HCEC 1CT (cell line): ENCODE measurements around the gene EIF2D.
A peak's percentile ranks its signal among the peaks of the same experiment; 100 is the strongest.
"Not testable (repeated sequence)": the region's sequence is repeated elsewhere in the genome, so short reads cannot be mapped to it uniquely, and the experiment has no call there.

Experiments used
- DNase-seq: peaks from one replicate; pipeline ENCODE4 v3.0.0-alpha.2; 2017

The EIF2D gene

DNA sequence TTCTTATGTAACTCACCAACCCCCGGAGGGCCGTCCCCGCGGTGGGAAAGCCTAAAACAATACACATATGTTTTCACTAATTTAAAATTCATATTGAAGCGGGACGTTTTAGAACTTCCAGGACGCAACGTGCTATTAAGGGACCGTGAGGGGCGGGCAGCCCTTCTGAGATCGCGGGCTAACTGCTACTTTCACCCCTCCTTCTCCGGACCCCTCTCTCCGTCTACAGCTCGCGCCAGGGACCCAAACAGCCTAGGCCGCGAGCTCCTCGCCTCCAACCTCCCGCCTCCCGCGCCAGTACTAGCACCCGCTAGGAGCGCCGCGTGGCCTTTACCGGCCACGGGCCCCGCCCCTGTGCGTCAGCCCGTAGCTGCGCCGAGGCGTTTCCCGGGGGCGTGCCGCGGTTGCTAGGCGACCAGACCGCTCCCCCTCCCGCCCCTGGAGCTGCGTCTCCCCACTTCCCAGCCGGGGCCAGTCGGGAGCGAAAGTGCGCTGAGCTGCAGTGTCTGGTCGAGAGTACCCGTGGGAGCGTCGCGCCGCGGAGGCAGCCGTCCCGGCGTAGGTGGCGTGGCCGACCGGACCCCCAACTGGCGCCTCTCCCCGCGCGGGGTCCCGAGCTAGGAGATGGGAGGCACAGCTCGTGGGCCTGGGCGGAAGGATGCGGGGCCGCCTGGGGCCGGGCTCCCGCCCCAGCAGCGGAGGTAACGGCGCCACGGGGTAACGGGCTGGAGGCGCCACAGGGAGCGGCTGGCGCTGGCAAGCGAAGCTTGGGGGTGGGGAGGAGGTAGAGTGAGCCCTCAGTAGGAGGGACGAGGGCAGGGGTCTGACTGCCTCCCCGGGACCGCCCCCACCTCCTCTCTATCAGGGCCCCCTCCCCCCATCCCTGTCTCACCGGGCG lies 23.1 kb upstream of the EIF2D start, which contains the start of gene DYRK3:
TSS of gene DYRK3 (plus strand) at position 457 of the 898 bp plus-strand sequence. CDS start at position 625, 168 bp downstream.
- DNase-seq, result peak; percentile 97

DNA sequence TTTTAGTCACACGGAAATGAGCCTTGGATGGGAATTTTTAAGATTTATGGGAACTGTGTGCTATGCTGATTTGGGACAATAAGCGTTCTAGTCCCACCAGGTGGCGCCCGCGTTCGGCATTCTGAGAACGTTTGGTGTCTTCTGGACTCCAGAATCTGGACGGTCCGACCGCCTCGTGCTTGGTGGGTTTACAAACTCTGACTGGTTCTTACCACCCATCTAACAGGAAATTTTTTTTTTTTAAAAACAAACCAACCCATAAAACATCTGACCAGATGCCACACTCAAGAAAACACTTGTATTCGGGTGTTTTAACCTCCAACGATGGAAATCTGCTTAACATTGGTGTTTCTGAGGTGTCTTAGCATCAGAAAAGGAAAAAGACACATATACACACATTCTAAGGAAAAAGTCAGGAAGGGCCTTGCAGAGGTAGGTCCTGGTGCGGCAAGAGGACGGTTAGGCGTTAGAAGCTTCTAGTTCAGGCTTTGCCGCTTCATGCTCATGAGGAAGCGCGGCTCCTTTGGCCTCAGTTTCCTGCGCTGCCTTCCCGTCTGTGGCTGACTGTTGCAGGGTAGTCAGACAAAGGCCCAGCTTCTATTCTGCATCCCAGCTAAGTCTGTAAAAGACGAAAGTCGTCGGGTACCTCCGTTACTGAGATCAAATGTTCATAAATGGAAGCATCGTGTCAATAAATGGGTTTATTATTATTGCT lies 22.3 kb upstream of the EIF2D start:
- DNase-seq, result peak; percentile 86

- peak; percentile 96 for DNase-seq
These were observed 21.4 kb upstream of the EIF2D start for GRCh38 chr1:206633708-206634121.

DNA sequence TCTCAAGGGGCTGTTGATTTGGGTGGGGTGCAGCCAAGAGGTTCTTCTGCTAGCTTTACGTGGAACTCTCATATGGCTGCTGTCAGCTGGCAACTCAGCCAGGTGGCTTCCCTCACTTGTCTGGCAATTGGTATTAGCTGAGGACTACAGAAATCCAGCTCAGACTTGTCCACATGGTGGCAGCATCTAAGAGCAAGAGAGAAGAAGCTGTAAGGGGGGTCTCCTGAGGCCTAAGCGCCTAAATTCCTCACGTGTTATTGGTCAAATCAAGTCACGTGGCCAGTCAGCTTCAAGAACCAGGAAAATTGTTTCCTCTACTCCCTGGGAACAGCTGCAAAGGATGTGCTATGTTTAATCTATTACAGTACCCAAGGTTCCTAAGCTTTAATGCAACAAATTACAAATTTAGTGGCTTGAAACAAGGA lies 18.8 kb upstream of the EIF2D start:
- DNase-seq, result peak; percentile 98

- DNase-seq, result no peak
These were observed 16.7 kb upstream of the EIF2D start for GRCh38 chr1:206628916-206629315.

- DNase-seq, result not testable (repeated sequence)
These were observed 14.1 kb upstream of the EIF2D start for GRCh38 chr1:206626396-206626795.

- DNase-seq, result no peak
These were observed 2.9 kb downstream of the EIF2D start for GRCh38 chr1:206609229-206609991.

GRCh38 chr1:206608108-206608698 lies 4.1 kb downstream of the EIF2D start:
- peak; percentile 31 for DNase-seq

DNA sequence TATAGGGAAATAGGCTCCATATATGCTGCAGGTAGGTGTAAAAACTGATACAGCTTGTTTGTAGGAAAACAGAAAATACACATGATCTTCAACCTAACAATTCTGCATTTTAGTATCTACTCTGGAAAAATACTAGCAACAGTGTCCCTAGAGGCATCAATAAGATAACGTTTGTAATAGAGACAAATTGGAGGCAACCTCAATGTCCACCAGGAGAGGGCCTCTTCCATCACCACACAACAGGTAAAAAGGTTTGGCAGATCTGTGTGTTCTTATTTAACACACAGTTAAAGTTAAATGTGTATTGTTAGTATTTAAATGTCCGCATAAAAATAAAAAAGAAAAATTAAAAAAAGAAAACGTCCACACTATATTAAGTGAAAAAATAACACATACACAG lies 5.4 kb downstream of the EIF2D start:
- peak; percentile 65 for DNase-seq

DNA sequence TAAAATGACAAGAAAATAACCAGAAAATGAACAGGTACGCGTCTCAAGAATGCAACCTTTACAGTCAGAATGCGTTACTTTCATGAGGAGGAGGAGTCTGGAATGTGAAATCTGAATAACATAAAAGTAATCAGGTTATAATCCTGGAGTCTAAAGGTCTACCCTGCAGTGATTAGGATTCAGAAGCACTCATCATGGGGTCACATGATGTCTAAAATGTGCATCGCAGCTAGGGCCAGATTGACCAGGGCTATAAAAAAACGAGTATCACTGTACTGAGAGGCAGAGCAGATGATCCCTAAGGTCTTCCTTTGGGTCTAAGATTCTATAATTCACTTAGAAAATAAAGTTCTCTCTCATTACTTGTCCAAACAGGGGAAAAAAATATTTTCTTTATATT lies 7.4 kb downstream of the EIF2D start:
- DNase-seq, result no peak

DNA sequence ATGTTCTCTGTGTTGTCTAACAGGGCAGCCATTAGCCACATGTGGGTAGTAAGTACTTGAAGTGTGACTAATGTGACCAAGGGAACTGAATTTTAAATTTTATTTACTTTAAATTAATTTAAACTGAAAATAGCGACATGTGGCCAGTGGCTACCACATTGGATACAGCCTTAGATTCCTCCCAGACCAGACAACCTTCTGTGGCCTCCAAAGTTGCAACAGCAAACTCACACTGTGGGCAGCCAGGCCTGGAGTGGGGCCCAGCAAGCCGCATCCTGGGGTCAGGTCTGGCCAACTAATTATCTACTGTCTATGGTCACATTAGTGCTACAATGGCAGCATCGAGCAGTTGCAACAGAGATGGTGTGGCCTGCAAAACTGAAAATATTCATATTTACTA lies 11.7 kb downstream of the EIF2D start:
- DNase-seq, result no peak

GRCh38 chr1:206596319-206596666 lies 16.0 kb downstream of the EIF2D start:
- DNase-seq, result no peak

DNA sequence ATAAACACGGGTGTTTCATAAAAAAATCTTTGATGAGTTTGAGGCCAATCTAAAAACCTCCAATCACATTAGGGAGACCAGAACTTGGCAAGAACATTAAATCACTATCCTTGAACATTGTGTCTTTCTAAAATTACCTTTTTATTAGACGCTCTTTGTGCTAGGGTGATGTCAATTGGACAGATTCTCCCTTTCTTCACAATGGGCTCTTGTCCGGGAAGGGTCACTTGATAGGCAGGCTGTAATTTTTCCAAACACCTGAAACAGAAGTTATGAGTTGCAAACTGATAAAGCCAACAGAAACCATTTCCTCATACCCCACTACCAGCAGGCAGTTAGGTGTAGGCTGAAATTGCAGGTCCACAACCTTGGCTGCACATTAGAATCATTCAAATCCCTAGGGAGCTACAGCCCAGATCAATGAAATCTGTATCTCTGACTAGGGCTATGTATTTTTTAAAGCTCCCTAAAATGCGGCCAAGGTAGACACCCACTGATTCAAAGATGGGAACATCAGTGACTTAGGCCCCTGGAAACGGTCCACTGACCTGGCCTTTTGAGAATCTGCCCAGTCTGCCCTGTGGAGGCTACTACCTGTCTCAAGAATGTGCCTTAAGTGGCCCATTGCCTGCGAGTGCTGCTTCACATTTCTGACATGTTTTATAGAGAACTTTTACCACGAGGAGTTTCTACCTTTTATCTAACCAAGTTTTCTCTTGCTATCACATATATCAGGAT lies 16.5 kb downstream of the EIF2D start:
- no peak for DNase-seq

DNA sequence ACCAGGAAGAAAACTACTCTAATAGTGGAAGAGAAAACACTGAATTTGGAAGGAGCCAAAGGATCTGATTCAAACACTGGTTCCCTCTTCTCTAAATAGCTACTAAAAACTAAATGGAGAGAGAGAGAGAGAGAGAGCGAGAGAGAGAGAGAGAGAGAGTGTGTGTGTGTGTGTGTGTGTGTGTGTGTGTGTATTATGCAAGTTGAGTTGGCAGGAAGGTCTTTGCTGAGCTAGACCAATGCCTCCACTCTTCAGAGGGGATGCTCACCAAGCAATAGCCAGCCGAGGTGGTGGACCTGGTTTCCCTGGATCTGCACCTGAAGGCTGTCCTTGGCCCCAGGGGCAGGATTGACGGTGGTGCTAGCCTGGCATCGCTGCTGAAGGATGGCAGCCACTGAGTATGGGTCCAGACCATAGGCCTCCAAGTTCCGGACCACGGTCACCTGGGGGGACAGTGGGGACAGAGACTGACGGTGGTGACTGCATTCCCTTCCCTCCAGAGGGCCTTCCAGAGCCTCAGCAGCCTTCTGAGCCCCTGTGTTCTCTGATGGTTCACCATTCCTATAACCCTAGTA lies 18.8 kb downstream of the EIF2D start:
- no peak for DNase-seq

GRCh38 chr1:206591696-206592095 lies 20.6 kb downstream of the EIF2D start:
- no peak for DNase-seq

DNA sequence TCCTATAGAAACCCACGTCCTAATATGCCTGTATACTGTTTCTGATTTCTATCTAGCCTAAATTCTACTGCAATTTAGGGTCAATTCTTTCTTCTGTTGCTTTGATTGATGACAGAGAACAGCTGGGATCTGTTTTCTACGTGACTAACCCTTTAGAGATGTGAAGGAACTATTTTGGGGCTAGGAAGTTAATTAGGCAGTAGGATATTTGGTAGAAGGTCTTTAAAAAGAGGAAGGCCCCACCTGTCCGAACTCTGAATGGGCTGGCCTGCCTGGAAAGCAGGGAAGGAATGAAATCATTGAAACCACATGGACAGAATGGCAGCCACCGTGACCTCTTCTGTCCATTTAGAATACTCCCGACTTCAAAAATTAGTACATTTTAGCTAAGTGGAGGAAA lies 21.0 kb downstream of the EIF2D start:
- peak; percentile 32 for DNase-seq

DNA sequence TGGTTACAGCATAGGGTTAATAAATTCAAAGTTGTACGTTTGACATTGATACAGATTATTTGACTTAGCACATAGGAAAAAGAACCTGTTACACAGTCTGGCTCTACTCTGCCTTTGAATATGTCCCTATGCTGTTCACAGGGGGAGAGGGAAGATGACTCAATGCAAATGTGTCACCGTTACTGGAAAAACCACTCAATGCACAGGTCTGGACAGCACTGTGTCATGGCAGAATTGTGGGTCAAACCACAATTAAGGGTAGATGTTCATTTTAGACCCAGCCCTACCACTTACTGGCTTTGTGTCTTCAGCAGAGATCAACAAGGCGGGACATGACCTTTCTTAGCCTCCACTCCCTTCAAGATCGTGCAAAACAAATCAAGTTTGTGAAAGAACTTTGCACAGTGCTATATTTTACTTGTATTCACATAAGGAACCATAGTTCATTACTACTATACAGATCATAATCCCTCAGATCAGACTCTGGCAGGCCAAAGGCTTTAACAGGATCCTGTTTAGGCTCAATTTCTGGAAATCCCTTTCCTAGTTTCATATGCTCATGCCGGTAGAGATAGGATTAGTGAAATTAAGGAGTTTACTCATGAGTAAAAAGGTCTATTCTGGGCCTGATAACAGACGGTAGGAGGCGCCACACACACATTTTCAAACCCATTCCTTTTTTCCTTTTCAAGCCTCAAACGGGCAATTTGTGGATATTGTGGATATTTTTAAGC lies 22.1 kb downstream of the EIF2D start:
- peak; percentile 70 for DNase-seq

DNA sequence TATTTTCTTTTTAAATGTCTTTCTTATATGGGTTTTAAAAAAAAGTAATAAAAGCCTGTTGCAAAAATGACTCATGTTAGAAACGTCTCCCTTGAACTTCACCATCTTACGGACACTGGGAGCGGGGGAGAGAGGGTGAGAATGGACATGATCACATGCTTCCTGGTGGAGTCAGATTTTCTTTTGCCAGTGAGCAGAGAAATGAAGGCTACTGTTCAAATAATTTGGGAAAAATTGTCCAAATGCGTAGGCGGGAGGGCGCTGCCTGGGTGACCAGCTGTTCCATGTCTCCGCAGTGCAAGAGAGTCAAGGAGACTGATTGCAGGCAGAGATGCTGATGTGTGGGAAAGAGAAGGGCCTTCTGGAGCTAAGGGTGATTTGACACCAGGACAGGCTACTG lies 23.1 kb downstream of the EIF2D start:
- DNase-seq, result peak; percentile 98

DNA sequence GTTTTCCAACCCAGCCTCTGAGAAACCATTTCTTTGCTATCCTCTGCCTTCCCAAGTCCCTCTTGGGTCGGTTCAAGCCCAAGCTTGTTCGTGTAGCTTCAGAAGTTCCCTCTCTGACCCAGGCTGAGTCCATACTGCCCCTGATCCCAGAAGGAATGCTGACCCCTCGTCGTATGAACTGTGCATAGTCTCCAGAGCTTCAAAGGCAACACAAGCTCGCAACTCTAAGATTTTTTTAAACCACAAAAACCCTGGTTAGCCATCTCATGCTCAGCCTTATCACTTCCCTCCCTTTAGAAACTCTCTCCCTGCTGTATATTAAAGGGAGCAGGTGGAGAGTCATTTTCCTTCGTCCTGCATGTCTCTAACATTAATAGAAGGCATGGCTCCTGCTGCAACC lies 23.8 kb downstream of the EIF2D start:
- DNase-seq, result no peak

GRCh38 chr1:206587904-206588303 lies 24.4 kb downstream of the EIF2D start:
- no peak for DNase-seq
